HepG2 (cell line): Measurements from ENCODE around the gene SCYL1. TPM values are rescaled to one million over a fixed set of nuclear protein-coding genes. Genes with fewer than 3 reads are reported as not detected.

Source experiments
- ATAC-seq: fragments of 200-7000 bp; cut with Tn5 transposase; 3 replicates; pipeline ENCODE4 v1.9.1; 2020; ENCODE audit warnings: mild to moderate bottlenecking, moderate library complexity
- BruUV-seq: library from RNA; stranded (reverse); fragments of 400-500 nt; replicated peaks from 2 replicates; lab custom pipeline; 2021; lab: Mats Ljungman, UMichigan
- CTCF ChIA-PET: fragments of 300-600 bp; formaldehyde crosslinking; extraction: SDS; loops from one replicate; lab custom pipeline; 2021; ENCODE audit warnings: low total read pairs, inconsistent platforms, low intra/inter-chr PET ratio; lab: Yijun Ruan, JAX
- POLR2A ChIA-PET: fragments of 350-600 bp; sonication (Branson Sonifier 250); formaldehyde crosslinking; loops from one replicate; lab custom pipeline; 2020; ENCODE audit warnings: antibody characterized with exemption, inconsistent platforms; lab: Yijun Ruan, JAX
- DNase-seq: peaks from one replicate; pipeline ENCODE4 v3.0.0-alpha.2; 2015; ENCODE audit warnings: low spot score
- FAIRE-seq: peaks from 3 replicates; lab custom pipeline; 2011; peaks lifted over from hg19 to GRCh38; lab: Jason Lieb, UNC
- H2AFZ ChIP-seq: one replicate; pipeline ENCODE4 v1.6.1; 2011; ENCODE audit warnings: low read length, inconsistent platforms
- H3K27ac ChIP-seq: fragments of 300-600 bp; 3 replicates; pipeline ENCODE4 v1.8.0; 2011; ENCODE audit warnings: mixed run types, mild to moderate bottlenecking, mixed read lengths, low read length, inconsistent platforms; ENCODE audit not compliant: insufficient read depth; ENCODE audit errors: extremely low read length
- H3K27me3 ChIP-seq, 2 experiments: fragments of 200-600 bp in 1 of 2; 2 replicates in 1 of 2; 3 replicates in 1 of 2; pipeline versions ENCODE4 v1.6.0 to v1.8.0; 2011; ENCODE audit warnings: low read length in 2 of 2, mild to moderate bottlenecking in 2 of 2, moderate library complexity in 2 of 2, inconsistent platforms in 1 of 2; ENCODE audit not compliant: insufficient read depth in 2 of 2, control insufficient read depth in 1 of 2
- H3K36me3 ChIP-seq, 2 experiments: fragments of 200-600 bp in 1 of 2; replicated peaks in 1 of 2; 2 replicates in 1 of 2; 3 replicates in 1 of 2; pipeline versions ENCODE4 v1.5.1 to v1.8.0; 2011; ENCODE audit warnings: low read length in 2 of 2, inconsistent platforms in 1 of 2; ENCODE audit not compliant: insufficient read depth in 2 of 2, control insufficient read depth in 1 of 2
- H3K4me1 ChIP-seq: 2 replicates; pipeline ENCODE4 v1.5.1; 2012; ENCODE audit warnings: low read length, inconsistent platforms; ENCODE audit not compliant: insufficient read depth
- H3K4me2 ChIP-seq: 2 replicates; pipeline ENCODE4 v1.6.0; 2011; ENCODE audit warnings: low read depth, low read length, inconsistent platforms
- H3K4me3 ChIP-seq, 3 experiments: fragments of 200-600 bp in 1 of 3; sonication (generic), shearing (Covaris generic) in 1 of 3; replicated peaks in 1 of 3; 2 replicates each; pipeline ENCODE4 v1.5.1; 2011 to 2016; ENCODE audit warnings: low read length in 3 of 3, inconsistent platforms in 2 of 3, low read depth in 2 of 3, mild to moderate bottlenecking in 2 of 3, control low read depth in 1 of 3, mixed read lengths in 1 of 3; ENCODE audit not compliant: insufficient read depth in 1 of 3
- H3K79me2 ChIP-seq: one replicate; pipeline ENCODE4 v1.6.1; 2011; ENCODE audit warnings: low read length, inconsistent platforms; ENCODE audit not compliant: insufficient read depth
- H3K9ac ChIP-seq: 2 replicates; pipeline ENCODE4 v1.6.0; 2011; ENCODE audit warnings: mild to moderate bottlenecking, low read depth, low read length, inconsistent platforms; ENCODE audit not compliant: insufficient read depth
- H3K9me3 ChIP-seq: 2 replicates; pipeline ENCODE4 v1.5.1; 2012; ENCODE audit warnings: mild to moderate bottlenecking, low read length
- H4K20me1 ChIP-seq: 2 replicates; pipeline ENCODE4 v1.6.0; 2011; ENCODE audit warnings: inconsistent platforms, mild to moderate bottlenecking, low read length, moderate library complexity; ENCODE audit not compliant: insufficient read depth
- ARNTL ChIP-seq: sonication (generic); formaldehyde crosslinking; IDR thresholded peaks from 2 replicates; pipeline ENCODE4 v1.4.0; 2020; ENCODE audit warnings: mild to moderate bottlenecking, missing genetic modification reagents
- ERF ChIP-seq: IDR thresholded peaks from 2 replicates; pipeline ENCODE4 v1.6.1; 2018; ENCODE audit warnings: missing biosample characterization, missing genetic modification reagents
- GLI4 ChIP-seq: sonication (generic); formaldehyde crosslinking; IDR thresholded peaks from 2 replicates; pipeline ENCODE4 v1.5.1; 2020; ENCODE audit warnings: missing genetic modification reagents, mild to moderate bottlenecking, moderate library complexity, borderline replicate concordance
- HNF4A ChIP-seq: sonication (generic); formaldehyde crosslinking; IDR thresholded peaks from 2 replicates; pipeline ENCODE4 v1.4.0; 2020; ENCODE audit warnings: missing genetic modification reagents
- JUN ChIP-seq: sonication (generic); formaldehyde crosslinking; IDR thresholded peaks from 2 replicates; pipeline ENCODE4 v1.4.0; 2020; ENCODE audit warnings: mild to moderate bottlenecking, missing genetic modification reagents
- KLF16 ChIP-seq, 2 experiments: sonication (generic) in 1 of 2; formaldehyde crosslinking in 1 of 2; IDR thresholded peaks; 2 replicates each; pipeline versions ENCODE4 v1.6.1 to v1.8.0; 2016 to 2023; ENCODE audit warnings: missing genetic modification reagents in 2 of 2, missing compliant biosample characterization in 1 of 2
- MEF2D ChIP-seq: sonication (generic); formaldehyde crosslinking; IDR thresholded peaks from 2 replicates; pipeline ENCODE4 v1.5.1; 2020; ENCODE audit warnings: mild to moderate bottlenecking, missing genetic modification reagents
- NAIF1 ChIP-seq: sonication (generic); formaldehyde crosslinking; IDR thresholded peaks from 2 replicates; pipeline ENCODE4 v1.5.0; 2020; ENCODE audit warnings: mild to moderate bottlenecking, missing genetic modification reagents, borderline replicate concordance
- NFYB ChIP-seq: sonication (generic); formaldehyde crosslinking; IDR thresholded peaks from 2 replicates; pipeline ENCODE4 v1.4.0; 2020; ENCODE audit warnings: missing genetic modification reagents
- POLR2AphosphoS5 ChIP-seq: IDR thresholded peaks from 2 replicates; pipeline ENCODE4 v1.6.1; 2012; ENCODE audit warnings: low read depth, low read length
- SPEN ChIP-seq: sonication (generic); formaldehyde crosslinking; IDR thresholded peaks from 2 replicates; pipeline ENCODE4 v1.5.1; 2020; ENCODE audit warnings: low read depth, mild to moderate bottlenecking, missing genetic modification reagents
- TEAD3 ChIP-seq: optimal IDR thresholded peaks from 2 replicates; pipeline ENCODE3; 2016; ENCODE audit warnings: borderline replicate concordance
- ZBTB1 ChIP-seq: sonication (generic); formaldehyde crosslinking; IDR thresholded peaks from 2 replicates; pipeline ENCODE4 v1.4.0; 2020; ENCODE audit warnings: missing genetic modification reagents, borderline replicate concordance
- ZNF121 ChIP-seq: sonication (generic); formaldehyde crosslinking; IDR thresholded peaks from 2 replicates; pipeline ENCODE4 v1.5.0; 2020; ENCODE audit warnings: mild to moderate bottlenecking, missing genetic modification reagents
- ZNF350 ChIP-seq: sonication (generic); formaldehyde crosslinking; IDR thresholded peaks from 2 replicates; pipeline ENCODE4 v1.4.0; 2020; ENCODE audit warnings: mild to moderate bottlenecking, low read depth, missing genetic modification reagents, borderline replicate concordance
- ZNF383 ChIP-seq: sonication (generic); formaldehyde crosslinking; IDR thresholded peaks from 2 replicates; pipeline ENCODE4 v1.4.0; 2020; ENCODE audit warnings: missing genetic modification reagents, mild to moderate bottlenecking, borderline replicate concordance
- ZNF546 ChIP-seq: sonication (generic); formaldehyde crosslinking; conservative IDR thresholded peaks from 2 replicates; pipeline ENCODE4 v1.8.1; 2023; ENCODE audit warnings: mild to moderate bottlenecking, missing genetic modification reagents
- ZNF556 ChIP-seq: sonication (generic); formaldehyde crosslinking; IDR thresholded peaks from 2 replicates; pipeline ENCODE4 v1.4.0; 2020; ENCODE audit warnings: mild to moderate bottlenecking, missing genetic modification reagents, borderline replicate concordance
- WGBS: methylation state at CpG from one replicate; pipeline ENCODE4 v1.1.6; 2017; ENCODE audit warnings: low lambda C conversion rate; 5-methylcytosine and 5-hydroxymethylcytosine counted together
- in situ Hi-C: cut with HindIII; loops from 2 replicates; pipeline ENCODE4 v1.10.0; 2017; ENCODE audit warnings: low pct_unique_long_range_greater_than_20kb; ENCODE audit not compliant: extremely low pct_ligation_motif_present
- intact Hi-C: fragments of 100-400 bp; cut with micrococcal nuclease; formaldehyde crosslinking; loops from one replicate; pipeline ENCODE4 v1.10.0; 2022; ENCODE audit not compliant: unreplicated experiment
- polyA plus RNA-seq, 8 experiments: library from polyadenylated mRNA; depleted of rRNA in 3 of 8; stranded (reverse) in 7 of 8; unstranded in 1 of 8; fragments of >200 nt; fragmentation: Illumina TruSeq in 4 of 8; extraction: Trizol in 4 of 8; gene quantifications; 2 replicates each; pipeline versions ENCODE4 v1.2.1 to v1.2.3, GENCODE V29; 2011 to 2016; ENCODE audit warnings: low read depth in 4 of 8, missing spikeins in 1 of 8, mixed read lengths in 1 of 8; ENCODE audit not compliant: insufficient read depth in 1 of 8
- total RNA-seq, 5 experiments: library from RNA; depleted of rRNA; stranded (reverse); fragments of >200 nt; fragmentation: Illumina TruSeq; extraction: Trizol; gene quantifications; 2 replicates each; pipeline ENCODE4 v1.2.3, GENCODE V29; 2016; ENCODE audit warnings: low read depth in 1 of 5
- TF ChIP-seq, protein P1 (sequence below): sonication (generic); formaldehyde crosslinking; IDR thresholded peaks from 2 replicates; pipeline ENCODE4 v1.8.0; 2022; ENCODE audit warnings: missing genetic modification reagents, mild to moderate bottlenecking, borderline replicate concordance
- TF ChIP-seq, protein P2 (sequence below): sonication (generic); formaldehyde crosslinking; conservative IDR thresholded peaks from 2 replicates; pipeline ENCODE4 v1.4.0; 2020; ENCODE audit warnings: missing genetic modification reagents
- TF ChIP-seq, protein P3 (sequence below): IDR thresholded peaks from 2 replicates; pipeline ENCODE4 v1.6.1; 2016; ENCODE audit warnings: low read depth, borderline replicate concordance

Gene SCYL1
- total and polyA plus RNA-seq, 2 of the 13 experiments (the other 11 are each of a cell fraction or from before 2014, with no cell fraction given): 65.9 to 103 TPM

DNA sequence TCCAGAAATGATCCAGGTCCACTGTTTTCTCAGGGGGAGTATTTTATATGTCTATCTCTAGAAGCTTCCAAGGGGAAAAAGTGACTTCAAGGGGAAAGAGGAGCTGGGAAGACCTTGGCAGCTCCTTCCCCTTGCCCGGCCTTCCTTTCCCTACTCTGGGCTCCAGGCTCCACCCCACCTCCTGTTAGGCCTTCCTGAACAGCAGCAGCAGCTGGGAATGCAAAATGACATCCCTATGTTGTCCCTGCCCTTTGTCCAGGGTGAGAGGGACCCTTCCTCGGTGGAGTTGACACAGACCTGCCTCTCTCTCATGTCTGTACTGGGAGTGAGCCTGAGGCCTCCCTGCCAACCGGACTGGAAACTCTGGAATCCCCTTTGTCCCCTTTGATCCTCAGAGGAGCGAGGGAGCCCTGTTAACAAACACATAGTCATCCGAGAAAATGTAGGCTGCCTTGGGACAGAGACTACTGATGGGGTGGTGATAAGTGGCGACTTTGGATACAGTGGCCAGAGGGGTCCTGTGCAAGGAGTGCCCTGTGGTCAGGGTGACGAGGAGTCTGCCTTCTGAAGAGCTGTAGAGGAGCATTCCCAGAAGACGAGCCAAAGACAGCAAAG is 35.1 kb upstream of the SCYL1 start:
- Histone ChIP-seq H3K27ac (peak overlapping the region; percentile 88), H4K20me1 (no peaks in the 10 kb centered on the region), H3K27me3 (no peaks in the 10 kb centered on the region), H3K79me2 (no peaks in the 10 kb centered on the region), H3K9ac (peak overlapping the region; percentile 89), H3K4me3 (peak overlapping the region; percentile 24 to 72 (median 56); a peak in 5 of 6 replicates), H3K4me1 (peaks cover 98% of the 10 kb centered on the region), H3K36me3 (no peaks in the 10 kb centered on the region), H2AFZ (no peak overlapping the region), H3K9me3 (no peaks in the 10 kb centered on the region), H3K4me2 (peak overlapping the region; percentile 91)
- ATAC-seq (peak; percentile 64), DNase-seq (peak; percentile 89), FAIRE-seq (peak; percentile 81)
- TSS peak; percentile 50 for BruUV-seq
- ChIA-PET POLR2A (interaction anchor here (0.6 to 27.3 kb wide), 16 partner anchors 13 to 308 kb away, joined by 3 to 1590 read pairs (median 3); partner anchors contain the start of genes CAPN1, DPF2, MALAT1 and NEAT1), CTCF (no interaction called here)
- intact Hi-C loops (no loop called here), in situ Hi-C loops (no loop called here)
- WGBS: 0% methylated on average over 8 of the region's 8 CpGs
- TF ChIP-seq, protein P1, sequence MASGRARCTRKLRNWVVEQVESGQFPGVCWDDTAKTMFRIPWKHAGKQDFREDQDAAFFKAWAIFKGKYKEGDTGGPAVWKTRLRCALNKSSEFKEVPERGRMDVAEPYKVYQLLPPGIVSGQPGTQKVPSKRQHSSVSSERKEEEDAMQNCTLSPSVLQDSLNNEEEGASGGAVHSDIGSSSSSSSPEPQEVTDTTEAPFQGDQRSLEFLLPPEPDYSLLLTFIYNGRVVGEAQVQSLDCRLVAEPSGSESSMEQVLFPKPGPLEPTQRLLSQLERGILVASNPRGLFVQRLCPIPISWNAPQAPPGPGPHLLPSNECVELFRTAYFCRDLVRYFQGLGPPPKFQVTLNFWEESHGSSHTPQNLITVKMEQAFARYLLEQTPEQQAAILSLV: 0 out of 2 replicates have a peak, but pooled peaks have one; percentile 37
- TF ChIP-seq, protein P2, sequence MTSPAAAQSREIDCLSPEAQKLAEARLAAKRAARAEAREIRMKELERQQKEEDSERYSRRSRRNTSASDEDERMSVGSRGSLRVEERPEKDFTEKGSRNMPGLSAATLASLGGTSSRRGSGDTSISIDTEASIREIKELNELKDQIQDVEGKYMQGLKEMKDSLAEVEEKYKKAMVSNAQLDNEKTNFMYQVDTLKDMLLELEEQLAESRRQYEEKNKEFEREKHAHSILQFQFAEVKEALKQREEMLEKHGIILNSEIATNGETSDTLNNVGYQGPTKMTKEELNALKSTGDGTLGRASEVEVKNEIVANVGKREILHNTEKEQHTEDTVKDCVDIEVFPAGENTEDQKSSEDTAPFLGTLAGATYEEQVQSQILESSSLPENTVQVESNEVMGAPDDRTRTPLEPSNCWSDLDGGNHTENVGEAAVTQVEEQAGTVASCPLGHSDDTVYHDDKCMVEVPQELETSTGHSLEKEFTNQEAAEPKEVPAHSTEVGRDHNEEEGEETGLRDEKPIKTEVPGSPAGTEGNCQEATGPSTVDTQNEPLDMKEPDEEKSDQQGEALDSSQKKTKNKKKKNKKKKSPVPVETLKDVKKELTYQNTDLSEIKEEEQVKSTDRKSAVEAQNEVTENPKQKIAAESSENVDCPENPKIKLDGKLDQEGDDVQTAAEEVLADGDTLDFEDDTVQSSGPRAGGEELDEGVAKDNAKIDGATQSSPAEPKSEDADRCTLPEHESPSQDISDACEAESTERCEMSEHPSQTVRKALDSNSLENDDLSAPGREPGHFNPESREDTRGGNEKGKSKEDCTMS (CRISPR knock-in tag): no peak
- TF ChIP-seq ZNF546 (0 out of 2 replicates have a peak, but pooled peaks have one; percentile 43), ZNF350 (CRISPR knock-in tag) (0 out of 2 replicates have a peak, but pooled peaks have one; percentile 11), MEF2D (CRISPR knock-in tag) (0 out of 2 replicates have a peak, but pooled peaks have one; percentile 26), HNF4A (peak; percentile 73), ARNTL (CRISPR knock-in tag) (peak; percentile 57; the same call in 1 of the 2 replicates), NAIF1 (no peak), ZNF383 (CRISPR knock-in tag) (0 out of 2 replicates have a peak, but pooled peaks have one; percentile 62), JUN (CRISPR knock-in tag) (0 out of 2 replicates have a peak, but pooled peaks have one; percentile 18), POLR2AphosphoS5 (0 out of 2 replicates have a peak, but pooled peaks have one; percentile 6), SPEN (CRISPR knock-in tag) (peak; percentile 48; the same call in 1 of the 2 replicates), GLI4 (no peak), TEAD3 (CRISPR knock-in tag) (peak; percentile 81), ERF (CRISPR knock-in tag) (0 out of 2 replicates have a peak, but pooled peaks have one; percentile 70), ZNF556 (CRISPR knock-in tag) (peak; percentile 61; the same call in 1 of the 2 replicates), ZNF121 (CRISPR knock-in tag) (peak; percentile 10; the same call in 1 of the 2 replicates), KLF16 (CRISPR knock-in tag; IDR thresholded peaks at IDR 0.05) (no peak), NFYB (CRISPR knock-in tag) (no peak), ZBTB1 (CRISPR knock-in tag) (no peak)
- TF ChIP-seq, protein P3, sequence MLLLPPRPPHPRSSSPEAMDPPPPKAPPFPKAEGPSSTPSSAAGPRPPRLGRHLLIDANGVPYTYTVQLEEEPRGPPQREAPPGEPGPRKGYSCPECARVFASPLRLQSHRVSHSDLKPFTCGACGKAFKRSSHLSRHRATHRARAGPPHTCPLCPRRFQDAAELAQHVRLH (CRISPR knock-in tag): no peak
